ENCODE data around the gene ISY1. TPM values are rescaled to one million over a fixed set of nuclear protein-coding genes. Genes with fewer than 3 reads are reported as not detected.

The ISY1 gene
- total RNA-seq, 2 experiments from 2014 or later = 56.9 to 60.9 TPM

DNA sequence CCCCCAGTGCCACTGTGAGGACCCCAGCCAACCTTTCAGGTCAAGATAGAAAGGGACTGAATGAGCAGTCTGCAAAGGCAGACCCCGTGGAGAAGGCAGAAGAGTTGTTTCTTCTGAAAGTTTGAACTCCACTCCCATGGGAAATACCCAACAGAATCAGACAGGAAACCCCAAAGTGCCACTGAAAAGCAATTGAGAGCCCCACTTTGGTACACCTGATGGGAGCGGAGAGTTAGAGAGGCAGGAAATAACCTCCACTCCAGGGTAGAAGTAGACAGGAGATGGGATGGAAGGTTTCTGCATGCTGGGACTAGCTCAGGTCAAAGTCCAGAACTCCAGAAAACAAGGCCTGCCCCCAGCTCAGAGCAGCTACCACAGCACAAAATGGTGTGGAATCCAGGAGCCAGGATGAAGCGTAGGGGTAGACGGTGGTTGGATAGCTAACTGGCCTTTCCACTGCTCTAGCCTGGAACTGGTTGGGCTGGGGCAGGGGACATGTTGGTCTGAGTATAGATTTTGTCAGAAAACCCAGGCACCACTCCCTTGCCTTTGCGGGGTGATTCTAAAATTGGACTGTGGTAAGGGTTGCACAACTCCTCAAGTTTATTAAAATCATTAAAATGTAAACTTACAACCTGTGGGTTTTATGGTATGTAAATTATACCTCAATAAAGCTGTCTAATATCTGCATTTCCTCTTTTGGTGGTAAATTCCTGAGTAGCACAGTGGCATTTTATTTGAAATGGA, 37.4 kb downstream of the ISY1 start:
- no peaks in the 10 kb centered on the region for H3K9me3 Mint-ChIP-seq
- H3K27ac Mint-ChIP-seq = peak overlapping the region; percentile 81
- peak overlapping the region; percentile 3 for H3K4me3 Mint-ChIP-seq
- POLR2A ChIA-PET = no interaction called here
- DNase-seq = no peak
- no peaks in the 10 kb centered on the region for H3K27me3 Mint-ChIP-seq
- peaks cover 24% of the 10 kb centered on the region for H3K36me3 Mint-ChIP-seq (ENCODE audit: low read depth)
- H3K4me1 Mint-ChIP-seq = peaks cover 22% of the 10 kb centered on the region
- CTCF ChIA-PET = interaction anchor here (0.5 to 2.3 kb wide), 11 partner anchors 8 to 153 kb away, joined by 3 to 8 read pairs (median 4); no protein-coding TSS in a partner anchor

DNA sequence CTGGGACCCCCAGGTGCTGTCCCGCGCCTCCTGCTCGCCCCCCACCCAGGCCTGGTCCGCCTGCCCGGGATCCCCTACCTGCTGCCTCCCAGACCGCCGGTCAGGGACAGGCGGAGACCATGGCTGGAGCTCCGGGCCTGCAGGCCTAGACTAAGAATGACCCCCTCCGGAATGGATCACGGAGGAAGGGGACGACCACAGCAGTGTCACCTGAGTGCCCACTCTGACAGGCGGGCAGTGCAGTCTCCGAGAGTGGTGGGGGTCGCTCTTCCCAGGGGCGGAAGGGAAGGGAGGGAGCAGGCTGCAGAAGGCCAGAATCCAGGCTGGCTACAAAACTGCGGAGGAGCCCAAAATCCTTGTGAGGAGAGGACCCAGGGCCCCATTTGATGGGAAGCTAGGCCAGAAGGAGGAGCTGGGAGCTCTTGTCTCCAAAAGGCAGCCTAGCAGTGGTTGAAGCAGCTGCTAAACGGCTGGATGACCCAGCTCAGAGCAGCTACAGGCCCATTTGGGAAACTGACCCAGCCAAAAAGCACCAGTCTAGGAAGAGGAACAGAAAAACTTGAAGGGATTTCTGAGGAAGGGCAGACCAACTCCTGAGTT, 38.4 kb downstream of the ISY1 start:
- H3K9me3 Mint-ChIP-seq = no peaks in the 10 kb centered on the region
- peak overlapping the region; percentile 81 for H3K27ac Mint-ChIP-seq
- peaks cover 31% of the 10 kb centered on the region for H3K4me1 Mint-ChIP-seq
- H3K4me3 Mint-ChIP-seq = peak overlapping the region; percentile 63
- H3K36me3 Mint-ChIP-seq (ENCODE audit: low read depth) = peaks cover 33% of the 10 kb centered on the region
- no peak for DNase-seq
- ChIA-PET POLR2A (interaction anchor here (0.6 to 0.9 kb wide), 2 partner anchors 69 to 108 kb away, joined by 3 to 4 read pairs; no protein-coding TSS in a partner anchor), CTCF (interaction anchor here (1.0 to 2.3 kb wide), 13 partner anchors 9 to 152 kb away, joined by 3 to 13 read pairs (median 4); partner anchors contain the start of gene ISY1)
- no peaks in the 10 kb centered on the region for H3K27me3 Mint-ChIP-seq

DNA sequence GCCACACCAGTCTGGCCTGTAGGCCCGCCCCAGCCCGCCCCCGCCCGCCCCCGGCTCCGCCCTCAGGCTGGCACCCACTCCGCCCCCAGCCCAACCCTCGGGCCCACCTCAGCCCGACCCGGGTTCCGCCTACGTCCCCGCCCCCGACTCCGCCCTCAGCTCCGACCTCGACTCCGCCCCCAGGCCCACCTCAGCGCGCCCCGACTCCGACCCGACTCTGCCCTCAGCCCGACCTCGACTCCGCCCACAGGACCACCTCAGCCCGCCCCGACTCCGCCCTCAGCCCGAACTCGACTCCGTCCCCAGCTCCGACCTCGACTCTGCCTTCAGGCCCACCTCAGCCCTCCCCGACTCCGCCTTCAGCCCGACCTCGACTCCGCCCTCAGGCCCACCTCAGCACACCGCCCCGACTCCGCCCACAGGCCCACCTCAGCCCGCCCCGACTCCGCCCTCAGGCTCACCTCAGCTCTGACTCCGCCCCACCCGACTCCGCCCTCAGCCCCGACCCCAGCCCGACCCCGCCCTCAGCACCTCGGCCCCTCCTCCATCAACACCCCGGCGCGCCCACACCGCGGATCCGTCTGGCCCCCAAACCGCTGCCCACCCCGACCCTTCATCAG, 39.0 kb downstream of the ISY1 start, which contains the start of gene RAB43:
Gene RAB43 (minus strand): TSS at position 13 of the 620 bp plus-strand sequence. CDS start 315 bp downstream, outside the sequence.
- Mint-ChIP-seq H3K4me1 (peaks cover 36% of the 10 kb centered on the region), H3K9me3 (no peaks in the 10 kb centered on the region), H3K4me3 (peak within 1 kb of the TSS; percentile 92), H3K27ac (peak within 1 kb of the TSS; percentile 98), H3K36me3 (ENCODE audit: low read depth) (peaks cover 38% of the 10 kb centered on the region), H3K27me3 (no peaks in the 10 kb centered on the region)
- ChIA-PET POLR2A (interaction anchor here (0.9 to 1.2 kb wide), 2 partner anchors 54 to 68 kb away, joined by 3 read pairs; no protein-coding TSS in a partner anchor), CTCF (interaction anchor here (0.6 to 2.3 kb wide), 14 partner anchors 9 to 130 kb away, joined by 3 to 13 read pairs (median 4); partner anchors contain the start of gene ISY1)
- peak; percentile 84 for DNase-seq

DNA sequence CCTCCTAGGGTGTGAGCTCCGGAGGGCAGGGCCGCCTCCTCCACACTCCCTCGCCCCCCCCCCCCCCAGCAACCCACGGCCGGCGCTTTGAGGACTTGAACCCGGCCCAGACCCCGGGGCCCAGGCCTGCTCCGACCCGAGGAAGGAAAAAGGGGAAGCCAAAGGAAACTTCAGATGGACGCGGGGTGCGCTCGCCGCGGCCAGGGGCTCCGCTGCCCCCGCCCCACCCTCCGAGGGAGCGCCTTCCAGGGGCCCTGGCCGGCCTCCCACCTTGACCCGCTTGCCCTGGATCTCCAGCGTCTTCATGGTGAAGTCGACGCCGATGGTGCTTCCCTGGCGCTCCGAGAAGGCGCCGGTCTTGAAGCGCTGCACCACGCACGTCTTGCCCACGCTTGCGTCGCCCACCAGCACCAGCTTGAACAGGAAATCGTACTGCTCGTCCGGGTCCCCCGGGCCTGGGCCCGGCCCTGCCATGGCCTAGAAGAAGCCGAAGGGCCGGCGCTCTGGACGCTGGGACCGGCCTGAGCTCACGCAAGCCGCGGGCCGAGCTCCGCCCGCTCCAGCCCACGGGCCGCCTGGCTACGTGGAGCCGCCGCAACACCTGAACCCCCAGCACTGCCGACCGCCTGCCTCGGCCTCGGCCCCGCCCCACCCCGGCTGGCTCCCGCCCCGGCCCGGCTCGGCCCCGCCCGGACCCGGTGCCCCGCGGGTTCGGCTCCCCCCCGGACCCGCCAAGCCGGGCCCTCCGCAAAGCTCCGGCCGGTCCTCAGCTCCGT, 39.7 kb downstream of the ISY1 start:
- Mint-ChIP-seq H3K4me3 (peak overlapping the region; percentile 92), H3K9me3 (no peaks in the 10 kb centered on the region), H3K4me1 (peaks cover 43% of the 10 kb centered on the region), H3K27ac (peak overlapping the region; percentile 98), H3K27me3 (no peaks in the 10 kb centered on the region), H3K36me3 (ENCODE audit: low read depth) (peaks cover 44% of the 10 kb centered on the region)
- DNase-seq = peak; percentile 42
- ChIA-PET CTCF (interaction anchor here (0.6 to 2.4 kb wide), 18 partner anchors 10 to 275 kb away, joined by 3 to 13 read pairs (median 4); partner anchors contain the start of gene ISY1), POLR2A (interaction anchor here (0.6 to 1.3 kb wide), 7 partner anchors 52 to 195 kb away, joined by 3 to 6 read pairs (median 3); a partner anchor contains a TSS)

DNA sequence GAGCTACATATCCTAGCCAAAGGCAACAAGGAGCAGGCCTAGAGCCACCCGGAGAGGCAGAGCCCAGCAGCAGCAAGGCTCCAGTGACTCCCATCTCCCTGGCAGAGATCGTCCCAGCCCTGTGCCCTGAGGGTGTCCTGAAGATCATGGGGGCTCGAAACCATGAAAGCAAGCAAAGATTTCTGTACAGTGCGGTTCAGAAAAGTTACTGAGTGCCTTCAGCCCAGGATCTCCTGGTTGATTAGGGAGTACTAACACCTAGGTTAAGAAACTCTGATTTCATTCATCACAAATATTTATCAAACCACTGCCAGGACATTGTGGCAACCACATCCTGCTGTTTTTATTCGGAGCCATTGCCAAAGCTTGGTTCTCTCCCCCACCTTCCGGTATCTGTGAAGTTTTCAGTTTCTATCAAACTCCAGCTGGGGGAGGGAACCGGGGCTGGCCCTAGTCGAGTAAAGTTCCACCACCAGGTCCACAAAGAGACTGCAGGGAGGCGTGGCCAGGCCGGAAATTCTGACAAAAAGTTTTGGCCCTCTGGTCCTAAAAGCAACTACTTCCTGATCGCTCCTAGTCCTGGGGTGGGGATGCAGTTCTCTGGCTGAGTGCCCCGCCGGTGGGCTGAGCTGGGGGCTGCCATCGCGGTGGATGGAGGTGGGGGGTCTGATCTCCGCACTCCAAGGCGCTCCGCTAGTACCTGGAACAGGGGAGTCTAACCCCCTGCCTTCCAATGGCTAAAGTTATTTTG, 40.4 kb downstream of the ISY1 start:
- POLR2A ChIA-PET = interaction anchor here (0.6 to 1.3 kb wide), 6 partner anchors 51 to 195 kb away, joined by 3 to 6 read pairs (median 3); a partner anchor contains a TSS
- H3K27me3 Mint-ChIP-seq = no peaks in the 10 kb centered on the region
- H3K4me1 Mint-ChIP-seq = peaks cover 49% of the 10 kb centered on the region
- peak overlapping the region; percentile 92 for H3K4me3 Mint-ChIP-seq
- peak overlapping the region; percentile 98 for H3K27ac Mint-ChIP-seq
- H3K36me3 Mint-ChIP-seq (ENCODE audit: low read depth) = peaks cover 50% of the 10 kb centered on the region
- CTCF ChIA-PET = interaction anchor here (0.6 to 4.7 kb wide), 12 partner anchors 10 to 274 kb away, joined by 3 to 22 read pairs (median 5); partner anchors contain the start of gene ISY1
- H3K9me3 Mint-ChIP-seq = no peaks in the 10 kb centered on the region
- peak; percentile 97 for DNase-seq

DNA sequence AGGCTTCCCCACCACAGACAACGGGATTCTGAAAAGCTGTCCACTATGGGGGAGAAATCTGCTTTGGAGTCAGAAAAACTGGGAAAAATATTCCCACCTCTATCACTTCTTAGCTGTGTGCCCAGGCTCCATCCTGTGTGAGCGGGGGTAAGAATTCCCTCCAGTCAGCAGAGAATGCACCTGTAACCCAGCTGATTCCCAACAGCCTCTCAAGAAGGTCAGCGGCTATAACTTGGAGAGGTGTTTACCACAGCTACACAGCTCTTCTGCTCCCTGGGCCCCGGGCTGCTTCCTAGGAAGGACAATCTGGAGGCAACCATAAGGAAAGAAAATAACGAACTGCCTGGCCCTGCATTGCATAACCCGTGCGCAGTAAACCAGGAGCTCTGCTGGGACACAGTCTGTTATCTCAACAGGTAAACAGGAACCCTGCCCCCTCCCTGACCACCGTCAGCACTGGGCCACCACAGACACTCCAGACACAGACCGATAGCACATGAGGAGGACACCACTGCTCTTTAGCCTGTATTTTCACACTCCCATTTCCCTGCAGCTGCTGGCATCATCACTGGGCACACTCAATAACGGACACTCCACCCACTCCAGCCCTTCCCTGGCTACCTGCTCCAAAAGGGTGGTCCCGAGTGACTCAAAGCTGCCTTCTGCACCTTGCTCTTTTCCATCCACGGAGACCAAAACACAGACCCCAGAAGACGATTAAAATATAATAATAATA, 41.3 kb downstream of the ISY1 start:
- Mint-ChIP-seq H3K4me3 (peak overlapping the region; percentile 92), H3K9me3 (no peaks in the 10 kb centered on the region), H3K27me3 (no peaks in the 10 kb centered on the region), H3K27ac (peak overlapping the region; percentile 98), H3K36me3 (ENCODE audit: low read depth) (peaks cover 55% of the 10 kb centered on the region), H3K4me1 (peaks cover 55% of the 10 kb centered on the region)
- CTCF ChIA-PET = interaction anchor here (0.7 to 4.7 kb wide), 6 partner anchors 17 to 241 kb away, joined by 3 to 22 read pairs (median 8); no protein-coding TSS in a partner anchor
- POLR2A ChIA-PET = interaction anchor here (1.0 to 1.3 kb wide), 2 partner anchors 51 to 92 kb away, joined by 3 read pairs; no protein-coding TSS in a partner anchor
- DNase-seq = peak; percentile 40

DNA sequence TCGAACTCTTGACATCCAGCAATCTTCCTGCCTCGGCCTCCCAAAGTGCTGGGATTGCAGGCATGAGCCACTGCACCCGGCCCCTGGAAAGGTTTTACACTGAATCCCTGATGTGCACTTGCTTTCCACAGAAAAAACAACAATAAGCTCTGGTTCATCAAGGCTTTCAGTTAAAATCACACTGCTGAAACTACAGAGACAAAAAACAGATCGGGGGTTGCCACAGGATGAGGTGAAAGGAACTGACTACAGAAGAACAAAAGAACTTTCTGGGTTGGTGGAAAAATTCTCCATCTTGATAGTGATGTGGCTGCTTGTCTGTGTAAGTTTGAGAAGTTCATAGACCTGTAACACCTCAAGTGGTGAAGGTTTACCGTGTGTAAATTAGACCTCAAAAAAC, 42.1 kb downstream of the ISY1 start:
- DNase-seq = peak; percentile 76
- POLR2A ChIA-PET = interaction anchor here (0.7 kb wide), 1 partner anchor 56 kb away, joined by 3 read pairs; no protein-coding TSS in a partner anchor

DNA sequence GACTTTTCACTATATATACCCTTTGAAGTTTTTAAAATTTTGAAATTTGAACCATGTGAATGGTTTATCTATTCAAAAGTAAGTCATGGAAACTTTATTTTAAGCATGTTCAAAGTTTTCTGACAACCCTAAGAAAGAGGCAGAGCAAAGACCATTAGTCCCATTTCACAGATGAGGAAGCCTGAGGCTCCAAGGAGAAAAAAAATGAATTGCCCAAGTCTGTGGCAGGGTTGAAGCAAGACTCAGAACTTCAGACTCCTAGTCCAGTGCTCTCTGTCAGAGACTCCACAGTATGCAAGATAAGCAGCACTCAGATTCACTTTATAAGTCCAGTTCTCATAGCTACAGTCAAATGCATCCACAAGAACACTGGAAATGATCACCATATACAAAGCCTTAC, 43.7 kb downstream of the ISY1 start:
- peaks cover 74% of the 10 kb centered on the region for H3K36me3 Mint-ChIP-seq (ENCODE audit: low read depth)
- ChIA-PET POLR2A (no interaction called here), CTCF (interaction anchor here (0.6 to 4.7 kb wide), 5 partner anchors 15 to 108 kb away, joined by 3 to 22 read pairs (median 5); no protein-coding TSS in a partner anchor)
- no peaks in the 10 kb centered on the region for H3K27me3 Mint-ChIP-seq
- no peak for DNase-seq
- no peaks in the 10 kb centered on the region for H3K9me3 Mint-ChIP-seq
- peak overlapping the region; percentile 98 for H3K27ac Mint-ChIP-seq
- peaks cover 65% of the 10 kb centered on the region for H3K4me1 Mint-ChIP-seq
- peak overlapping the region; percentile 92 for H3K4me3 Mint-ChIP-seq

More for the DNA sequence above, 42.1 kb downstream of the ISY1 start:
- peaks cover 63% of the 10 kb centered on the region for H3K36me3 Mint-ChIP-seq (ENCODE audit: low read depth)
- no peaks in the 10 kb centered on the region for H3K27me3 Mint-ChIP-seq
- CTCF ChIA-PET = interaction anchor here (0.6 to 4.7 kb wide), 8 partner anchors 16 to 438 kb away, joined by 3 to 22 read pairs (median 4); no protein-coding TSS in a partner anchor
- peak overlapping the region; percentile 98 for H3K27ac Mint-ChIP-seq
- H3K4me1 Mint-ChIP-seq = peaks cover 63% of the 10 kb centered on the region
- H3K4me3 Mint-ChIP-seq = peak overlapping the region; percentile 92
- no peaks in the 10 kb centered on the region for H3K9me3 Mint-ChIP-seq

DNA sequence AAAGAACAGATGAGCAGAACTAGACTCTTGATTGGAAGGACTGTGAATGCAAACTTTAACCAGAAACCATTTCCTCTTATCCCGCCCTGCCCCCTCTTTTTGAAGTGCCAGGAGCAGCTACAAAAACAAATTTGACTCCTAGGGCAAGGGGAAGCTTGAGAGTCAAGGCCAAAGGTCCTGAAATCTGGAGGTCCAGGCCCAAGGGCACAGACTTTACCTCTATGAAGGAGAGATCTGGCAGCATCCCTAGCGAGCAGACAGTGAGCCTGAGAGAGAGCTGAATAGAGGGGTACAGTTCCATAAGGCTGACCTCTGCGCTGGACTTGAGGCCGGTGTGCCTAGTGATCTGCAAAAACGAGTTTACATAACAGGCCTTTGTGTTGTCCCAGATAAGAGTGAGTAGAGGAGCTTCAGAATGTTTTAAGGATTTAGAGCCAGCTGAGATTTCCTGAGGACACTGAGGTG, 44.3 kb downstream of the ISY1 start:
- CTCF ChIA-PET = interaction anchor here (1.0 to 4.7 kb wide), 4 partner anchors 14 to 124 kb away, joined by 3 to 22 read pairs (median 5); no protein-coding TSS in a partner anchor
- H3K4me1 Mint-ChIP-seq = peaks cover 67% of the 10 kb centered on the region
- H3K9me3 Mint-ChIP-seq = no peaks in the 10 kb centered on the region
- H3K4me3 Mint-ChIP-seq = peak overlapping the region; percentile 92
- H3K36me3 Mint-ChIP-seq (ENCODE audit: low read depth) = peaks cover 74% of the 10 kb centered on the region
- no peaks in the 10 kb centered on the region for H3K27me3 Mint-ChIP-seq
- peak; percentile 66 for DNase-seq
- POLR2A ChIA-PET = interaction anchor here (0.6 to 0.8 kb wide), 2 partner anchors 199 to 993 kb away, joined by 3 read pairs; partner anchors contain the start of gene RUVBL1
- H3K27ac Mint-ChIP-seq = peak overlapping the region; percentile 90

DNA sequence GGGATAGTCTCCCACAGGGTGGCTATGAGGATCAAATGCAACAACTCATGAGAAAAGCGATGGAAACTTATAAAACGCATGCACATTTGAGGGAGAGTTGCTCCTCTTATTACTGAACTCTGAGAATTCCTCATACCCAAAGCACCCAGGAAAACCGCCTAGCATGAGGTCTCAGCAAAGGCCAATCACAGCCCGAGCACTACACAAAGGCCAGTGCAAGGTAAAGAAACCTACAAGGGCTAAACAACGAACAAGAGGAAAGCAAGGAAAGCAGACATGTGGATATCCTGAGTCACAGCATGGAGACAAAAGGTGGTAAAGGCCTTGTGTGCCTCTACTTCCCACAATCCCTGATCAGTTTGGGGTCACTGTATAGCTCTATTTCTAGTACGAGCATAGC, 46.4 kb downstream of the ISY1 start:
- Mint-ChIP-seq H3K27me3 (no peaks in the 10 kb centered on the region), H3K27ac (peak overlapping the region; percentile 84), H3K9me3 (no peaks in the 10 kb centered on the region), H3K4me1 (peaks cover 81% of the 10 kb centered on the region), H3K36me3 (ENCODE audit: low read depth) (peaks cover 76% of the 10 kb centered on the region), H3K4me3 (no peak overlapping the region)
- CTCF ChIA-PET = interaction anchor here (0.6 to 1.7 kb wide), 3 partner anchors 87 to 116 kb away, joined by 4 to 5 read pairs (median 4); no protein-coding TSS in a partner anchor
- no peak for DNase-seq
- POLR2A ChIA-PET = interaction anchor here (0.6 kb wide), 1 partner anchor 111 kb away, joined by 3 read pairs; no protein-coding TSS in a partner anchor
